Gastroesophageal sphincter (tissue), 4 donors: Measurements from ENCODE around the gene APBB1. TPM values are rescaled to one million over a fixed set of nuclear protein-coding genes. Genes with fewer than 3 reads are reported as not detected.

Experiments
- ATAC-seq: fragments of 150-250 bp; one replicate; pipeline ENCODE4 v1.9.1; 2016; ENCODE audit warnings: mild to moderate bottlenecking, moderate library complexity
- H3K27ac ChIP-seq, 4 donors: fragments of 200-600 bp; sonication (generic) in 3 of 4; 1 replicate in 3 of 4; 2 replicates in 1 of 4; pipeline ENCODE4 v1.5.1; 2016 to 2019
- H3K27me3 ChIP-seq: fragments of 200-600 bp; sonication (generic); one replicate; pipeline ENCODE4 v1.5.1; 2019
- H3K36me3 ChIP-seq, 2 donors: fragments of 200-600 bp; sonication (generic); one replicate each; pipeline ENCODE4 v1.5.1; 2019; ENCODE audit warnings: control low read depth in 1 of 2
- H3K4me1 ChIP-seq, 3 donors: fragments of 200-600 bp; sonication (generic); 1 replicate in 2 of 3; 2 replicates in 1 of 3; pipeline ENCODE4 v1.5.1; 2016 to 2019; ENCODE audit warnings: control low read depth in 2 of 3
- H3K4me3 ChIP-seq, 2 donors: fragments of 200-600 bp; sonication (generic); one replicate each; pipeline ENCODE4 v1.5.1; 2019; ENCODE audit warnings: mild to moderate bottlenecking in 1 of 2, moderate library complexity in 1 of 2
- H3K9me3 ChIP-seq, 3 donors: fragments of 200-600 bp; sonication (generic); one replicate each; pipeline ENCODE4 v1.5.1; 2017 to 2019; ENCODE audit warnings: control low read depth in 2 of 3
- CTCF ChIP-seq, 4 experiments: fragments of 200-600 bp in 2 of 4; fragments of 450-650 bp in 2 of 4; sonication (generic) in 1 of 4; IDR thresholded peaks; one replicate each; pipeline ENCODE4 v1.5.1; 2017 to 2019; ENCODE audit warnings: antibody characterized with exemption in 4 of 4, mild to moderate bottlenecking in 2 of 4, moderate library complexity in 2 of 4
- EP300 ChIP-seq: sonication (generic); formaldehyde crosslinking; IDR thresholded peaks from one replicate; pipeline ENCODE4 v1.6.1; 2017; ENCODE audit warnings: antibody characterized with exemption, mild to moderate bottlenecking
- POLR2A ChIP-seq, 2 donors: fragments of 450-650 bp; IDR thresholded peaks; one replicate each; pipeline ENCODE4 v1.6.1; 2017; ENCODE audit warnings: antibody characterized with exemption in 2 of 2, mild to moderate bottlenecking in 2 of 2, moderate library complexity in 1 of 2
- POLR2AphosphoS5 ChIP-seq: sonication (generic); formaldehyde crosslinking; IDR thresholded peaks from one replicate; pipeline ENCODE4 v1.6.1; 2017; ENCODE audit warnings: antibody characterized with exemption
- WGBS, 2 donors: methylation state at CpG; one replicate each; pipeline ENCODE4 v1.1.5; 2018; ENCODE audit warnings: low coverage in 1 of 2; 5-methylcytosine and 5-hydroxymethylcytosine counted together
- total RNA-seq, 4 donors: library from RNA; depleted of rRNA; stranded (reverse); fragments of >200 nt; gene quantifications; one replicate each; pipeline ENCODE4 v1.1.0, GENCODE V29; 2016

The APBB1 gene
- total RNA-seq, 4 donors from 2014 or later = 55.9 to 149 (median 73.1) TPM

DNA sequence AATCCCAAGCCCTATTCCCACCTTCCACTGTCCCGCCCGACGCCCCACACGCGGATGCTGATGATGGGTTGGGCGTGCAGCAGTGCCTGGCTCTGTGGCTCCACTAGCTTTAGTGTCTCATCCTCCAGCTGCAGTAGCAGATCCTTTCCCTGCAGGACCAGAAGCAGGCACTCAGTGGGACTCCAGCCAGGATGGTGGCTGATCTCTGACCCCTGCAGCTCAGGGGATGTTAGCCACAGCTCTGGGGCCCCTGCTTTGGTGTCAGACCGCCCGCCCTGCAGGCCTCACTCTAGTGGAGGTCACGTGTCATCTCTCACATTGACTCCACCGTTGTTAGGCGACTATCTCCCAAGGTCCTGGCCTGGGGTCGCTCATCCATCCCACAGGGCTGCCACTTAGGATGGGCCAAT lies 16.8 kb downstream of the APBB1 start:
- H3K4me1 ChIP-seq = peaks cover 0 to 42% (median 8%) of the 10 kb centered on the region in 3 donors
- H3K27me3 ChIP-seq = no peaks in the 10 kb centered on the region
- peaks cover 0 to 75% of the 10 kb centered on the region in 2 donors for H3K36me3 ChIP-seq
- H3K4me3 ChIP-seq = no peak overlapping the region
- 53 to 100% methylated on average over 1 to 4 of the region's 12 CpGs for WGBS, 2 donors
- no peaks in the 10 kb centered on the region for H3K9me3 ChIP-seq
- ATAC-seq = no peak
- H3K27ac ChIP-seq = no peak overlapping the region
- TF ChIP-seq POLR2AphosphoS5 (no peak), EP300 (no peak), CTCF (IDR thresholded peaks at IDR 0.05) (no peak), POLR2A (IDR thresholded peaks at IDR 0.05) (no peak)

DNA sequence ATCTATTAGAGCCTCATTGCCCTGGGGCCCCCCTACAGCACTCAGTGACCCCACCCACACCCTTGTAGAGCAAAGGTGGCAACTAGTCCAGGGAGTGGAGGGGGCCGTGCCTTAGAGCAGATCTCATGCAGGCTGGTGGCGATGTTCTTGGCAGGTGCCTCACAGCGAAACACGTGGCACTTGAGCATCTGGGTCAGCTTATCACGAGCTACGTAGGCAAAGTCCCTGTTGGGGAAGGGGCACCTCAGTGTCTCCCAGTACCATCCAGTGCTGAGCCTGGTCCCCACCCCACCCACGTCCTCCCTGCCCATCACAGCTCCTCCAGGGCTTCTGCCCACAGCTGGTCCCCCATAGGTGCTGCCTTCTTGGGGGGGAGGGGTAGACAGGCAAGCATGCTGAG lies 17.4 kb downstream of the APBB1 start:
- Histone ChIP-seq H3K4me1 (peaks cover 0 to 38% (median 8%) of the 10 kb centered on the region in 3 donors), H3K9me3 (no peaks in the 10 kb centered on the region), H3K4me3 (no peak overlapping the region), H3K27ac (no peak overlapping the region), H3K27me3 (no peaks in the 10 kb centered on the region), H3K36me3 (peaks cover 0 to 71% of the 10 kb centered on the region in 2 donors)
- ATAC-seq = no peak
- TF ChIP-seq CTCF (IDR thresholded peaks at IDR 0.05) (no peak), POLR2AphosphoS5 (no peak), POLR2A (IDR thresholded peaks at IDR 0.05) (no peak), EP300 (no peak)
- WGBS, 2 donors = 84 to 100% methylated on average over 1 to 4 of the region's 7 CpGs

GRCh38 chr11:6400431-6401345 lies 18.2 kb downstream of the APBB1 start:
- Histone ChIP-seq H3K9me3 (no peaks in the 10 kb centered on the region), H3K4me3 (no peak overlapping the region), H3K36me3 (peaks cover 0 to 74% of the 10 kb centered on the region in 2 donors), H3K27ac (no peak overlapping the region), H3K4me1 (peaks cover 0 to 32% (median 8%) of the 10 kb centered on the region in 3 donors), H3K27me3 (no peaks in the 10 kb centered on the region)
- no peak for TF ChIP-seq POLR2A (IDR thresholded peaks at IDR 0.05)
- TF ChIP-seq EP300 = no peak
- no peak for TF ChIP-seq CTCF (IDR thresholded peaks at IDR 0.05)
- no peak for TF ChIP-seq POLR2AphosphoS5
- ATAC-seq = no peak
- 97 to 99% methylated on average over 7 to 9 of the region's 15 CpGs for WGBS, 2 donors

DNA sequence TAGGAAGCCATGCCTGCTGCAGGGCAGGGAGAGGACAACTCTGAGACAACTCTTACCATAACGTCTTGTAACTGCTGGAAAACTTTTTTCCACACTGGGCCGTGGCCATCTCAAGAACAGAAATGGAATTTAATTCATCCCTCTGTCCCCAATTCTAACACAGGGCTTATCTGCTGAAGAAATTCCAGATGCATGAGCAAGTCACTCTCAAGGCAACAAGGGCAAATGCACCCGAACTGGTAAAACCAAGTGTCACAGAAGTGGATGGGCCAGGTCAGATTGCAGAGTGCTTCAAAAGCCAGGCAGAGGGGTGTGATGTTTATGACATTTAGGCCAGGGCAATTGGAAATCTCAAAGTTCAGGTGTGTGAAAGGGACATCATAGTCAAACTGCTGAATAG lies 21.3 kb downstream of the APBB1 start:
- Histone ChIP-seq H3K27me3 (no peaks in the 10 kb centered on the region), H3K36me3 (peaks cover 0 to 89% of the 10 kb centered on the region in 2 donors), H3K4me1 (peaks cover 0 to 16% (median 0%) of the 10 kb centered on the region in 3 donors), H3K4me3 (no peak overlapping the region), H3K9me3 (no peaks in the 10 kb centered on the region), H3K27ac (peak overlapping the region in 1 of 4 donors; percentile 17)
- WGBS, 2 donors = 21 to 50% methylated on average over 1 to 2 of the region's 3 CpGs
- no peak for TF ChIP-seq POLR2A (IDR thresholded peaks at IDR 0.05)
- no peak for TF ChIP-seq CTCF (IDR thresholded peaks at IDR 0.05)
- TF ChIP-seq POLR2AphosphoS5 = no peak
- no peak for TF ChIP-seq EP300
- ATAC-seq = no peak

GRCh38 chr11:6397156-6397555 lies 21.7 kb downstream of the APBB1 start:
- Histone ChIP-seq H3K27ac (peak overlapping the region in 1 of 4 donors; percentile 17), H3K4me1 (peaks cover 0 to 16% (median 0%) of the 10 kb centered on the region in 3 donors), H3K9me3 (no peaks in the 10 kb centered on the region), H3K4me3 (no peak overlapping the region), H3K36me3 (peaks cover 0 to 85% of the 10 kb centered on the region in 2 donors), H3K27me3 (no peaks in the 10 kb centered on the region)
- no peak for TF ChIP-seq CTCF (IDR thresholded peaks at IDR 0.05)
- TF ChIP-seq POLR2AphosphoS5 = no peak
- no peak for TF ChIP-seq POLR2A (IDR thresholded peaks at IDR 0.05)
- TF ChIP-seq EP300 = no peak
- ATAC-seq = no peak
- WGBS, 2 donors = 22 to 33% methylated on average over 1 of the region's 1 CpG
